HUES48 (cell line): ENCODE results near the gene GAD2.

Experiments
- H3K27ac ChIP-seq: one replicate; pipeline ENCODE4 v1.7.0; 2013; ENCODE audit warnings: low read depth, low read length, inconsistent platforms
- H3K27me3 ChIP-seq: 2 replicates; pipeline ENCODE4 v1.6.1; 2013; ENCODE audit warnings: mild to moderate bottlenecking, low read length; ENCODE audit not compliant: control insufficient read depth, insufficient read depth
- H3K36me3 ChIP-seq: 2 replicates; pipeline ENCODE4 v1.6.1; 2013; ENCODE audit warnings: low read length; ENCODE audit not compliant: control insufficient read depth, insufficient read depth
- H3K4me1 ChIP-seq: 2 replicates; pipeline ENCODE4 v1.6.1; 2013; ENCODE audit warnings: mild to moderate bottlenecking, low read length; ENCODE audit not compliant: control insufficient read depth, insufficient read depth
- H3K4me3 ChIP-seq: 2 replicates; pipeline ENCODE4 v1.5.1; 2013; ENCODE audit warnings: mild to moderate bottlenecking, low read depth, low read length
- H3K9ac ChIP-seq: 2 replicates; pipeline ENCODE4 v1.6.1; 2013; ENCODE audit warnings: mild to moderate bottlenecking, low read depth, low read length, moderate library complexity
- H3K9me3 ChIP-seq: 2 replicates; pipeline ENCODE4 v1.6.1; 2013; ENCODE audit warnings: low read length; ENCODE audit not compliant: control insufficient read depth, insufficient read depth

Gene GAD2

GRCh38 chr10:26259341-26259740 is 42.8 kb downstream of the GAD2 start:
- Histone ChIP-seq H3K36me3 (no peaks in the 10 kb centered on the region), H3K9me3 (no peaks in the 10 kb centered on the region), H3K4me1 (0 out of 2 replicates have a peak, but pooled peaks cover 5% of the 10 kb centered on the region), H3K27me3 (no peaks in the 10 kb centered on the region), H3K9ac (no peak overlapping the region), H3K27ac (no peak overlapping the region), H3K4me3 (no peak overlapping the region)

DNA sequence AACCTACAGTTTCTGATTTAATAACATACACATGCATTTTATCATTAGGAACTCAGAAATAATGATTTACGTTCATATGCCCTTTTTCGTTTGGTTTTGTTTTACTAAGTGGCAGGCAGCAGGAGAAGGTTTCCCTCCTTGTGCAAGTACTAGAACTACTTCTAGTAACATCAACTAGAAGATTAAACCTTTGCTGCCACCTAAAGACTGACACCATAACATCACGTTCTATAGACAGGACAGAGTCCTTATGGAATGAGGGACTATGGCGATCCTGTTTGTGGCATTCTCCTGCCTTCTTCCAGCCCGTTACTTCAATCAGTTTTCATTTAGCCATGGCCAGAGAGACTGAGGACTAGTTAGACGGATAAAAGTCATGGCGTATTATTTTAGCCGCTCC is 53.2 kb downstream of the GAD2 start:
- Histone ChIP-seq H3K9ac (no peak overlapping the region), H3K9me3 (no peaks in the 10 kb centered on the region), H3K4me3 (no peak overlapping the region), H3K36me3 (no peaks in the 10 kb centered on the region), H3K27me3 (no peaks in the 10 kb centered on the region), H3K4me1 (peaks cover 9% of the 10 kb centered on the region; the same call in 1 of the 2 replicates), H3K27ac (no peak overlapping the region)

DNA sequence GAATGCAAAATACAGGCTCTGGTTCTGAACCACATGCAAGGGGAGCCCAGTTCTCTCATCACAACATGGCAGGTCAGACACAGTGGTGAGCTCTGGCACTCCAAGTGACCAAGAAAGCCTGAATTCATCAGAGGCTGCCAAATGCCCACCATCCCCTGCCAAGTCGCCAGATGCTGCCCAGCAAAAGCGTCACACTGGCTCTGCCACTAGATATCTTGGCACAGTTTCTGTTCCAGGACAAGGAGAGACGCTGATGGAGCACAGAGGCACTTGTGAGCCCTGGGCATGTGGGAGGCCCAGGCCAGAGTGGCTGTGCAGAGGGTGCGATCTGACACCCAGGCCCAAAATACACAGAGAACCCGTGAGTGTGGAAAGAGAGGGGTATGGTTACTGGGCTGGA is 57.8 kb downstream of the GAD2 start:
- no peaks in the 10 kb centered on the region for H3K27me3 ChIP-seq
- peaks cover 3% of the 10 kb centered on the region; the same call in 1 of the 2 replicates for H3K4me1 ChIP-seq

DNA sequence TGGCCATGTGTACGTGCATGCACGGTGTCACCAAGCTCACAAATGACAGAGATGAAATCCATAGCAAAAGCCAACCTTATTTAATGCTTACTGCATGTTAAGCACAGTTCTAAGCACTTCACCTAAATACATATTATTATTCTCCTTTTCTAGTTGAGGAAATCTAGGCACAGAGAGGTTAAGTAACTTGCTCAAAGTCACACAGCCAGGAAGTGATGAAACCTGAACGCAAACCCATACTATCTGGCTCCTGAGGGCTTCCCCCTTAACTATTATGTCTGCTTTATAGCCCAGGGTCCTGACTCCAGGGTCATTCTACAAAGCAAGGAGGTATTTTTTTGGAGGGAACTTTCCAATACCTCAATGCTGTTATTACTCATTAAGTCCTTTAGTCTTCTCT is 61.7 kb downstream of the GAD2 start:
- Histone ChIP-seq H3K9me3 (no peaks in the 10 kb centered on the region), H3K9ac (no peak overlapping the region), H3K27me3 (no peaks in the 10 kb centered on the region)

More for the DNA sequence above, 57.8 kb downstream of the GAD2 start:
- Histone ChIP-seq H3K9ac (no peak overlapping the region), H3K4me3 (no peak overlapping the region), H3K27ac (no peak overlapping the region), H3K9me3 (no peaks in the 10 kb centered on the region), H3K36me3 (no peaks in the 10 kb centered on the region)

DNA sequence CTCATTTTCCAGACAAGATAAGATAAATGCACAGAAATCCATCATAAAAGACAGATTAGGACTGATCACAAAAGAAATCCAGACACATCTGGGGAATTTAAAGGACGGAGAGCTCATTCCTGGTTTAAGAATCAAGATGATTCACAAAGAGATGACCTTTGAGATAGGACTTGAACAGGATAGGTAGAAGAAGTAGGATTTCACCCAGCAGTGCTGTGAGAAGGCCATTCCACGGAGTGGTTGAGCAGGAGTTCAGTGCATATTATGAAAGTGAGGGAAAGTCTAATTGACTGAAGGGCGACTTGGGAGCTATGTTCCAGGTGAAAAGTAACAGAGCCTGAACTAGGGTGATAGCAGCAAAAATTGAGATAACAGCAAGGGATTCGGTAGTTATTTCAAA is 73.7 kb downstream of the GAD2 start:
- Histone ChIP-seq H3K9ac (no peak overlapping the region), H3K9me3 (no peaks in the 10 kb centered on the region), H3K36me3 (no peaks in the 10 kb centered on the region), H3K27me3 (no peaks in the 10 kb centered on the region), H3K4me1 (no peaks in the 10 kb centered on the region), H3K4me3 (no peak overlapping the region), H3K27ac (no peak overlapping the region)

More for the DNA sequence above, 61.7 kb downstream of the GAD2 start:
- no peaks in the 10 kb centered on the region for H3K36me3 ChIP-seq
- no peaks in the 10 kb centered on the region for H3K4me1 ChIP-seq
- H3K4me3 ChIP-seq, result no peak overlapping the region
- H3K27ac ChIP-seq, result no peak overlapping the region

GRCh38 chr10:26291721-26292480 is 75.3 kb downstream of the GAD2 start:
- Histone ChIP-seq H3K9me3 (no peaks in the 10 kb centered on the region), H3K36me3 (no peaks in the 10 kb centered on the region), H3K9ac (no peak overlapping the region), H3K27ac (no peak overlapping the region), H3K4me1 (no peaks in the 10 kb centered on the region), H3K27me3 (no peaks in the 10 kb centered on the region), H3K4me3 (no peak overlapping the region)

- Histone ChIP-seq H3K9ac (no peak overlapping the region), H3K27me3 (no peaks in the 10 kb centered on the region), H3K36me3 (no peaks in the 10 kb centered on the region), H3K9me3 (no peaks in the 10 kb centered on the region), H3K4me1 (no peaks in the 10 kb centered on the region), H3K27ac (no peak overlapping the region), H3K4me3 (no peak overlapping the region)
These were observed 79.8 kb downstream of the GAD2 start for GRCh38 chr10:26296360-26296759.

GRCh38 chr10:26300001-26300400 is 83.4 kb downstream of the GAD2 start:
- no peak overlapping the region for H3K27ac ChIP-seq
- no peaks in the 10 kb centered on the region for H3K9me3 ChIP-seq
- no peaks in the 10 kb centered on the region for H3K36me3 ChIP-seq
- no peak overlapping the region for H3K4me3 ChIP-seq
- H3K9ac ChIP-seq, result no peak overlapping the region
- no peaks in the 10 kb centered on the region for H3K27me3 ChIP-seq
- no peaks in the 10 kb centered on the region for H3K4me1 ChIP-seq

GRCh38 chr10:26303366-26303765 is 86.8 kb downstream of the GAD2 start:
- H3K36me3 ChIP-seq, result no peaks in the 10 kb centered on the region
- no peaks in the 10 kb centered on the region for H3K27me3 ChIP-seq
- H3K9me3 ChIP-seq, result no peaks in the 10 kb centered on the region
- H3K4me3 ChIP-seq, result no peak overlapping the region
- H3K4me1 ChIP-seq, result no peaks in the 10 kb centered on the region
- H3K9ac ChIP-seq, result no peak overlapping the region
- no peak overlapping the region for H3K27ac ChIP-seq

GRCh38 chr10:26310361-26310760 is 93.8 kb downstream of the GAD2 start:
- Histone ChIP-seq H3K4me1 (no peaks in the 10 kb centered on the region), H3K9ac (no peak overlapping the region), H3K36me3 (no peaks in the 10 kb centered on the region), H3K27ac (no peak overlapping the region), H3K27me3 (no peaks in the 10 kb centered on the region), H3K9me3 (no peaks in the 10 kb centered on the region), H3K4me3 (no peak overlapping the region)

- no peak overlapping the region for H3K9ac ChIP-seq
- no peak overlapping the region for H3K4me3 ChIP-seq
- no peak overlapping the region for H3K27ac ChIP-seq
These were observed 94.9 kb downstream of the GAD2 start for GRCh38 chr10:26311383-26311940.

More at GRCh38 chr10:26311383-26311940, 94.9 kb downstream of the GAD2 start:
- Histone ChIP-seq H3K9me3 (no peaks in the 10 kb centered on the region), H3K36me3 (no peaks in the 10 kb centered on the region), H3K27me3 (no peaks in the 10 kb centered on the region), H3K4me1 (no peaks in the 10 kb centered on the region)
